ENCODE data around the gene GADL1. TPM values are rescaled to one million over a fixed set of nuclear protein-coding genes. Genes with fewer than 3 reads are reported as not detected.

Gene GADL1
- polyA plus RNA-seq, 1 donor (not counting 4 experiments of a cell fraction or from before 2014, with no cell fraction given) = not detected

- H2AFZ ChIP-seq (ENCODE audit: control insufficient read depth, low read length) = no peak overlapping the region
- H3K9me3 ChIP-seq (ENCODE audit: control insufficient read depth, low read depth, low read length) = no peaks in the 10 kb centered on the region
- no peaks in the 10 kb centered on the region for H3K4me1 ChIP-seq (ENCODE audit: control insufficient read depth, extremely low read depth, insufficient read depth, low read length)
- H3K4me2 ChIP-seq (ENCODE audit: control insufficient read depth, extremely low read depth, insufficient read depth, low read depth, low read length) = no peak overlapping the region
- H3K27me3 ChIP-seq (ENCODE audit: control insufficient read depth, extremely low read depth, insufficient read depth, low read length) = no peaks in the 10 kb centered on the region
- peak; percentile 9 for DNase-seq (ENCODE audit: low read depth, low spot score)
- no peak overlapping the region for H3K9ac ChIP-seq (ENCODE audit: control insufficient read depth, extremely low read depth, insufficient read depth, low read length)
- no peaks in the 10 kb centered on the region for H3K9me1 ChIP-seq (ENCODE audit: control insufficient read depth, extremely low read depth, insufficient read depth, low read length)
- H4K20me1 ChIP-seq (ENCODE audit: control insufficient read depth, extremely low read depth, insufficient read depth, low read length) = no peaks in the 10 kb centered on the region
- no peak overlapping the region for H3K4me3 ChIP-seq (ENCODE audit: control insufficient read depth in 2 of 3, extremely low read depth in 1 of 3, insufficient read depth in 2 of 3, low read depth in 1 of 3, low read length in 3 of 3)
- H3K79me2 ChIP-seq (ENCODE audit: control insufficient read depth, insufficient read depth, low read length) = no peaks in the 10 kb centered on the region
- no peak for TF ChIP-seq CTCF (optimal IDR thresholded peaks at IDR 0.05 in 1 of 3, IDR thresholded peaks at IDR 0.05 in 1 of 3, conservative IDR thresholded peaks at IDR 0.05 in 1 of 3; ENCODE audit: extremely low read depth in 1 of 3, insufficient read depth in 2 of 3, low read length in 3 of 3)
- TF ChIP-seq EZH2 (IDR thresholded peaks at IDR 0.05; ENCODE audit: low read length) = no peak
- H3K36me3 ChIP-seq (ENCODE audit: control insufficient read depth in 2 of 2, extremely low read depth in 1 of 2, insufficient read depth in 2 of 2, low read length in 2 of 2) = no peaks in the 10 kb centered on the region
- no peak overlapping the region for H3K27ac ChIP-seq (ENCODE audit: control insufficient read depth, insufficient read depth, low read length)
- FAIRE-seq = peak; percentile 85
- dilution Hi-C loops (cut with MboI; ENCODE audit: extremely low pct_ligation_motif_present, low sequenced_read_pairs) = no loop called here
These were observed 48.7 kb upstream of the GADL1 start for GRCh38 chr3:30943206-30943605.

GRCh38 chr3:30941342-30941741 is 46.9 kb upstream of the GADL1 start:
- no peaks in the 10 kb centered on the region for H3K9me1 ChIP-seq (ENCODE audit: control insufficient read depth, extremely low read depth, insufficient read depth, low read length)
- DNase-seq (ENCODE audit: low read depth, low spot score) (no peak), FAIRE-seq (no peak)
- H3K36me3 ChIP-seq (ENCODE audit: control insufficient read depth in 2 of 2, extremely low read depth in 1 of 2, insufficient read depth in 2 of 2, low read length in 2 of 2) = no peaks in the 10 kb centered on the region
- dilution Hi-C loops (cut with MboI; ENCODE audit: extremely low pct_ligation_motif_present, low sequenced_read_pairs) = no loop called here
- H3K4me1 ChIP-seq (ENCODE audit: control insufficient read depth, extremely low read depth, insufficient read depth, low read length) = no peaks in the 10 kb centered on the region
- TF ChIP-seq CTCF (optimal IDR thresholded peaks at IDR 0.05 in 1 of 3, IDR thresholded peaks at IDR 0.05 in 1 of 3, conservative IDR thresholded peaks at IDR 0.05 in 1 of 3; ENCODE audit: extremely low read depth in 1 of 3, insufficient read depth in 2 of 3, low read length in 3 of 3) (no peak), EZH2 (IDR thresholded peaks at IDR 0.05; ENCODE audit: low read length) (no peak)
- H3K4me3 ChIP-seq (ENCODE audit: control insufficient read depth in 2 of 3, extremely low read depth in 1 of 3, insufficient read depth in 2 of 3, low read depth in 1 of 3, low read length in 3 of 3) = no peak overlapping the region
- no peak overlapping the region for H3K9ac ChIP-seq (ENCODE audit: control insufficient read depth, extremely low read depth, insufficient read depth, low read length)
- H2AFZ ChIP-seq (ENCODE audit: control insufficient read depth, low read length) = no peak overlapping the region
- H3K9me3 ChIP-seq (ENCODE audit: control insufficient read depth, low read depth, low read length) = no peaks in the 10 kb centered on the region
- H3K27ac ChIP-seq (ENCODE audit: control insufficient read depth, insufficient read depth, low read length) = no peak overlapping the region
- no peaks in the 10 kb centered on the region for H4K20me1 ChIP-seq (ENCODE audit: control insufficient read depth, extremely low read depth, insufficient read depth, low read length)
- no peaks in the 10 kb centered on the region for H3K27me3 ChIP-seq (ENCODE audit: control insufficient read depth, extremely low read depth, insufficient read depth, low read length)
- no peak overlapping the region for H3K4me2 ChIP-seq (ENCODE audit: control insufficient read depth, extremely low read depth, insufficient read depth, low read depth, low read length)
- no peaks in the 10 kb centered on the region for H3K79me2 ChIP-seq (ENCODE audit: control insufficient read depth, insufficient read depth, low read length)
